NAMALWA (cell line): Measurements from ENCODE around the gene STX17.

Experiments used
- DNase-seq: peaks from one replicate; pipeline ENCODE4 v3.0.0-alpha.2; 2015; ENCODE audit warnings: low spot score

Gene STX17

GRCh38 chr9:99907208-99907532 is 716 bp downstream of the STX17 start:
- no peak for DNase-seq

- DNase-seq: no peak
These were observed 5.1 kb downstream of the STX17 start for GRCh38 chr9:99911600-99911999.

DNA sequence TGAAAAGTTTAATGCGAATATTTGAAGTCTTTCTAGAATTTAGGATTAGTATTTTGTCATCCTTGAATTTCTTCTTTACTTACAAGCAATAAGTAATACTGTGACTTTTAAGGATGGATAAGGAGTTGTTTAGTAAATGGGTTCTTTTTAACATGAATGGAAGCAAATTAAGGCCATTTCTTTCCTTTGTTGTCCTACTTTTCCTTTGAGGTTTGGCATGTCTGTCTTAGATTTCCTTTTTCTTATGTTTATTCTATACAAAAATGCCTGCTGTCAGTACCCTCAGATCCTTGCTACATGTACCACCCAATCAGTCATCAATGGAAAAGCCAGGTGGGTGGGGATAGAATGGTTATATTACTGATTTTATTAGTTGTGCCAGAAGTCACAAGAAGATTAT is 10.2 kb downstream of the STX17 start:
- no peak for DNase-seq

DNA sequence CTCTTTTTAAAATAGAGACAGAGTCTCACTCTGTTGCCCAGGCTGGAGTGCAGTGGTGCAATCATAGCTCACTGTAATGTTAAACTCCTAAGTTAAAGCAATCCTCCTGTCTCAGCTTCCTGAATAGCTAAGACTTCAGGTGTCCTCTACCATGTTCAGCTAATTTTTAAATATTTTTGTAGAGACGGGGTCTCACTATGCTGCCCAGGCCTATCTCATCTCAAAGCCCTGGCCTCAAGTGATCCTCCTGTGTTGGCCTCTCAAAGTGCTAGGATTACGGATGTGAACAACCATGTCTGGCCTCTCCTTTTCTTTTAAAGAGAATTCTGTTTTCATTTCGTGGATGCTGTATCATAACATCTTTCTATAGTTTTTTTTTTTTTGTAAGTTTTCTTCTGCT is 11.7 kb downstream of the STX17 start:
- no peak for DNase-seq

GRCh38 chr9:99919930-99920329 is 13.5 kb downstream of the STX17 start:
- DNase-seq: no peak

- no peak for DNase-seq
These were observed 15.6 kb downstream of the STX17 start for GRCh38 chr9:99921875-99922710.

GRCh38 chr9:99922711-99923030 is 16.2 kb downstream of the STX17 start:
- no peak for DNase-seq

GRCh38 chr9:99925541-99925940 is 19.1 kb downstream of the STX17 start:
- no peak for DNase-seq

GRCh38 chr9:99929652-99930051 is 23.2 kb downstream of the STX17 start:
- no peak for DNase-seq

DNA sequence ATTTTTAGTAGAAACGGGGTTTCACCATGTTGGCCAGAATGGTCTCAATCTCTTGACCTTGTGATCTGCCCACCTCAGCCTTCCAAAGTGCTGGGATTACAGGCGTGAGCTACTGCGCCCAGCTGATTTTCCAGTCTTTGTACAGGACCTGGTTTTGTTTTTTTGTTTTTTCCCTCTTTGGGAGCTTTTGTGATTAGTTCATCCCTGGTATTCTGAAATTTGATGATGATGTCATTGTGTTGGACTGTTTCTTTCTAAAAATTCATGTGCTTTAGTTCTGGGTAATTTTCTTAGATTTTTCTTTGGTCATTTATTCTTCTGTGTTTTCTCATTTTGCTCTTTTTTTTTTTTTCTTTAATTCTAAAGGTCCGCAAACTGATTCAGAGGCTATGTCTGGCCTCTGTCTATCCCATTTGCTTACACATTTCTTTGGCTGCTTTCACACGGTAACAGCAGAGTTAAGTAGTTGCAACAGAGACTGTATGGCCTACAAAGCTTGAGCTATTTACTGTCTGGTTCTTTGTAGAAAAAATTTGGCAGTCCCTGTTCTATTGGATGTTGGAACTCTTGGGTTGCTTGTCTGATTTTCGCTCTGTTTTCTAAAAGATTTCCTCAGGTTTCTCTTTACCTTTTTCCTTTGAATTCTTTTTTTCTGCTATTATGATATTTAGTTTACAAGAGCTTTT is 24.8 kb downstream of the STX17 start:
- DNase-seq: no peak

DNA sequence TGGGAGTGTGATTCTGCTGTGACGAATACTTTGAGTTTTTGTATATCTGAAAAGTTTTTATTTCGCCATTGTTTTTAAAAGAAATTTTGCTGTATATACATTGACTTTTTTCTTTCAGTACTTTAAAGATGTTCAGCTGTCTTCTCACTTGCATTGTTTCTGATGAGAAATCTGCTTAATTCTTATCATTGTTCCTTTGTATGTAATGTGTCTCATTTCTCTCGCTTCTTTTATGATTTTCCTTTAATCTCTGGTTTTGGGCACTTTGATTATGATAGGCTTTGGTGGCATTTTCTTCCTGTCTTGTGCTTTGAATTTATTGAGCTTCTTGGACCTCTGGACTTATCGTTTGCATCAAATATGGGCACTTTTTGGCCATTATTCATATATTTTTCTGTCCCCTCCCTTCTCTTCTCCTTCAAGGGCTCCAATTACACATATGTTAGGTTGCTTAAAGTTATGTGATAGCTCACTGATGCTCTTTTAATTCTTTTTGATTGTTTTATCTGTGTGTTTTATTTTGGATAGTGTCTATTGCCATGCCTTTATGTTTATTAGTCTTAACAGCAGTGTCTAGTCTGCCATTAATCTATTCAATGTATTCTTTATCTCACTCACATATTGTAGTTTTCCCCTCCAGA is 30.6 kb downstream of the STX17 start:
- no peak for DNase-seq

DNA sequence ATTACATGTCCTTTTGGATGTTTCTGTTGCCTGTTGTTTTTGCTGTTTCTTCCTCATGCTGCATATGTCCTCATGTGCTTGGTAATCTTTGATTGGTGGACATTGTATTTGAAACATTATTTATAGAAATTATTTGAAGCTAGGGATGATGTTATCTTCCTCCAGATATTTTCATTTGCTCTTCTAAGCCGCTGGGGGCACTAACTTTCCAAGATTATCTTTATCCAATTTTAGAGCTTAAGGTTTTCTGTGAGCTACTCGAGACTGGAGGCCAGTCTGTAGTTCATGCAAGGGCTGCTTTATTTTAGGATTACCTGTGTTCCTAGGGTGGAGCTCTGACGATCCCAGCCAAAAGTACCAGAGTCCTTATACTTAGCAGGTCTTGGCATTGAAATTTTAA is 40.9 kb downstream of the STX17 start:
- no peak for DNase-seq

- DNase-seq: no peak
These were observed 42.0 kb downstream of the STX17 start for GRCh38 chr9:99948482-99948881.

GRCh38 chr9:99948896-99949295 is 42.4 kb downstream of the STX17 start:
- DNase-seq: no peak

- DNase-seq: no peak
These were observed 47.5 kb downstream of the STX17 start for GRCh38 chr9:99953861-99954507.

DNA sequence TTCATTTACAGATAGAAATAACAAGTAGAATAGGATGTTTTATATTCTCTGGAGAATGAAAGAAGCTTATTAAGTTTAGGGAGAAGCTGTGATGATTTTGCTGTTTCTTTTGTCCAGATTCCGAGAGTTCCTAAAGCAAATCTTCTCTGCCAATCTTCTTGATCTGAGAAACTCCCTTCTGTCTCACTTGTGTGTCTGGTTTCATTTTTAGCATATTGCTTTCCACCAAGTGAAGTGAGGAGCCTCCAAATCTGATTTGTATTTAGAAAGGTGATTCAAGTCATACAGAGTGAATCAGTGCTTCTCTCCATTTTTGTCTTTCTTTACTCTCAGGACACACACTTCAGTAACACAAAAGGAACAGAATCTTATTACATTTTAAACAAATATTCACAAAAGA is 48.4 kb downstream of the STX17 start:
- no peak for DNase-seq

DNA sequence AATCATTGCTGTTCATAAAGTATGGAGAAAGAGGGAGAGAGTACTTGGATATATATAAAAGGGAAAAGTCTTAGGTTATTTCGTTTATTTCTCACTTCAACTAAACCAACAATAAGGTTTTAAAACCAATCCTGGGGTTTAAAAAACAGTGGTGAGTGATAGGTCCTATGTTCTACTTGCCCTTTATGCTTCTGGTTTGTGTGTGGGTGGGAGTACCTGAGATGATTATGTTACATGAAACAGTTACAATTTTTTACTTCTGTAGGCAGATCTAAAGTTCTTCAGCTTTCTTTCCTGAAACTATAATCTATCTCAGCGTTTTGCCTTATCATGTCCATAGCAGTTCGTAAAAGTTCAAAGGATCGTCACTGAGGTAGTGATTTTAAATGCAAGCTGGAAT is 49.2 kb downstream of the STX17 start:
- no peak for DNase-seq

DNA sequence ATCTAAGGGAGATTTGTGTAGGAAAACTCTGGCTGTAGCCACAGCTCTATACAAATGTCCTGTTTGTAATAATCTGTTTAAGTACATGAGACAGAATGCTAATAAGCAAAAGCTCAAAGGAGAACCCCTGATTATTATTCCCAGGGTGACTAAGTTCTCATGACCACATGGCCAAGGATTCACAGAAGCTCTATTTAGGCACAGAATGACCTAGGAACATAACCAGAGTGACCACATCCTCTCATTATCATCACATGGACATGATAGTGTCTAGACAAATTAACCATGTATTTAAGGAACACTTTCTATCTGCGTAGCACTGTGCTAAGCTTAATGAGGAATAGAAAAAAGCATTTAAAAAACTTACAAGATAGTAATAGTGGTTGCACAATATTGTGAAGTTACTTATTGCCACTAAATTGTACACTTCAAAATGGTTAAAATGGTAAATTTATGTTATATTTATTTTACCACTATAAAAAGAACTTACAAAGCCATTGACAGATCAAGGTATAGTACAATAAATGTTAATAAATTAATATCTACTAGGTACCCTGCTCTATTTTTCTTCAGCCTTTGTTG is 56.3 kb downstream of the STX17 start:
- no peak for DNase-seq

DNA sequence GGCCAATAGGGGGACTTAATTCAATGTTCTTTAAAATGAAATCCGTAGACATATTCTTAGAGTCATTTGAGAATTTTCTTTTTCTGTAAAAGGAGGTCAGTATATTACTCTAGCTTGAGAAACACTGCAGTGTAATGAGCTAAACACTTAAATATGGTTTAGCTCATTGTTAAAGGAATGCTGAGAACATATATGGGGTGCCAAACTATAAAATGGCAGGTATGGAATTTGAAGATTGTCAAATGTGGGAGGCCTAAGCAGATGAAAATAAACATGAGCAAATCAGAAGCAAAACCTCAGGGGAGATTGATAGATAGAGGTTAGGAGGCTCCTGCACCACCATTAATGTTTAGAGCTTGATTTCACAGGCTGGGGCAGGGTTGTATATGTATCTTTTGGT is 57.9 kb downstream of the STX17 start:
- no peak for DNase-seq

DNA sequence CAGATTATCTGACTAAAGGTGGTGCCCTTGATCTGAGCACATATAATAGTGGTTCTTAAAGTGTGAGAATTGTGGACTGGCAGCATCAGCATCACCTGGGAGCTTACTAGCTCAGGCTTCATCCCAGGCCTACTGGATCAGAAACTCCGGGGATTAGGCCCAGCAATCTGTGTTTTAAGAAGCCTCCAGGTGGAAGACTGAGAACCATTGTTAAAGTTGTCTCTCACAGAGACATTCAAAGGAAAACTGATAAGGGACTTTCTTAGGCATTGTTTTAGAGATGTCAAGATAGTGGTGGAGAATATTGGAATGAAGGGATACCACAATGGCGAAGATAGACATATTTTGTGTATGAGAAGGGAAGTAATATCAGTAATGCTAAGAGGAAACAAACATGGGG is 59.5 kb downstream of the STX17 start:
- DNase-seq: no peak

- DNase-seq: no peak
These were observed 60.3 kb downstream of the STX17 start for GRCh38 chr9:99966716-99967115.

DNA sequence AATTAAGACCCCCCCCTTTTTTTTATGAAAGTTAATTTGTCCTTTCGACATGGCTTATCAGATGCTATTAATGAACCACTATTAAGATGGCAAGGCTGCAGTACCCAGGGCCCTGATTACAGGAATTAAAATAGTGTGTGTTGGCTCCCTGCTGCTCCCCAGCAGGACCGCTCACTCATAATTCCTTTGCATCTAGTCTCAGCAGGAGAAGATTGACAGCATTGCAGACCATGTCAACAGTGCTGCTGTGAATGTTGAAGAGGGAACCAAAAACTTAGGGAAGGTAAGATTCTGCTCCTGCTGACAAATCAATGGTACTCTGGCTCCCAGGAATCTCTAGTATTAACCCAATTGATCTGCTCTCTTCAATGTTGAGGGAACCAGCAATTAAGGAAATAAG is 61.0 kb downstream of the STX17 start:
- DNase-seq: no peak

DNA sequence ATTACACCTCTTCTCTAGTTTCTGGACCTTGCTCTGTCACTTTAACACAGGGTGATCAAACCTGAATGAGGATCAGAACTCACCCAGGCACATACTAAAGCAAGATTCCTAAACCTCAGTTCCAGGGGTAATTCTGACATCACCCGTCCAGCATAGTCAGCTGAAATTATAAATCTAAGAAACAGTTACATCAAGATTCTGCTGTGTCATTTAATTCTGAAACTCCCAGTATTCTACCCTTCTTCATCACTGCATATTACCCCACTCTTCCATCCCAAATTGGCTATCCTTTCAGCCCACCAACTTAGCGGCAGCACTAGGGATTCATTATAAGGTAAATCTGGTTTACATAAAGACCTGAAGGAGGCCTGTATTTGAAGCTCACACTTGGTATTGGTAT is 64.0 kb downstream of the STX17 start:
- no peak for DNase-seq
